Cerebellar nuclear complex (tissue), 1 donor: Measurements from ENCODE around the gene CADPS.

Experiments
- DNase-seq, 2 experiments: peaks; one replicate each; lab custom pipeline; 2025; lab: John Stamatoyannopoulos, UW

Gene CADPS

GRCh38 chr3:62686503-62687294 lies 188.5 kb downstream of the CADPS start:
- DNase-seq = no peak

- DNase-seq = no peak
Measured at GRCh38 chr3:62682826-62683225, 192.4 kb downstream of the CADPS start.

GRCh38 chr3:62679988-62680387 lies 195.2 kb downstream of the CADPS start:
- DNase-seq = no peak

GRCh38 chr3:62678841-62679240 lies 196.4 kb downstream of the CADPS start:
- no peak for DNase-seq

GRCh38 chr3:62677926-62678325 lies 197.3 kb downstream of the CADPS start:
- no peak for DNase-seq

GRCh38 chr3:62676689-62677271 lies 198.4 kb downstream of the CADPS start:
- no peak for DNase-seq

- DNase-seq = no peak
Measured at GRCh38 chr3:62675492-62675891, 199.7 kb downstream of the CADPS start.

- no peak for DNase-seq
Measured at GRCh38 chr3:62672988-62673313, 202.3 kb downstream of the CADPS start.

- DNase-seq = no peak
Measured at GRCh38 chr3:62672270-62672987, 202.8 kb downstream of the CADPS start.

- no peak for DNase-seq
Measured at GRCh38 chr3:62670351-62670750, 204.9 kb downstream of the CADPS start.

- no peak for DNase-seq
Measured at GRCh38 chr3:62669161-62669560, 206.1 kb downstream of the CADPS start.

GRCh38 chr3:62667714-62668113 lies 207.5 kb downstream of the CADPS start:
- no peak for DNase-seq

GRCh38 chr3:62665627-62666437 lies 209.4 kb downstream of the CADPS start:
- peak in 1 of 2 experiments; percentile 69 for DNase-seq

GRCh38 chr3:62662677-62663076 lies 212.5 kb downstream of the CADPS start:
- no peak for DNase-seq

- no peak for DNase-seq
Measured at GRCh38 chr3:62659660-62660059, 215.6 kb downstream of the CADPS start.

- no peak for DNase-seq
Measured at GRCh38 chr3:62655691-62656063, 219.5 kb downstream of the CADPS start.

- DNase-seq = no peak
Measured at GRCh38 chr3:62655056-62655690, 220.0 kb downstream of the CADPS start.

- no peak for DNase-seq
Measured at GRCh38 chr3:62653796-62654195, 221.4 kb downstream of the CADPS start.

GRCh38 chr3:62647711-62648110 lies 227.5 kb downstream of the CADPS start:
- no peak for DNase-seq

- DNase-seq = no peak
Measured at GRCh38 chr3:62644493-62644892, 230.7 kb downstream of the CADPS start.

GRCh38 chr3:62638316-62638715 lies 236.9 kb downstream of the CADPS start:
- no peak for DNase-seq
